Stomach (tissue), 9 donors: ENCODE data around the gene COL23A1. TPM values are rescaled to one million over a fixed set of nuclear protein-coding genes. Genes with fewer than 3 reads are reported as not detected.

ENCODE experiments used
- DNase-seq, 2 donors: peaks; one replicate each; pipeline versions ENCODE4 v3.0.0 to v3.0.0-alpha.2; 2013 to 2019
- H3K27ac ChIP-seq, 5 donors: fragments of 200-600 bp in 4 of 5; sonication (generic) in 4 of 5; one replicate each; pipeline ENCODE4 v1.5.1; 2013 to 2019; ENCODE audit warnings: mild to moderate bottlenecking in 1 of 5, moderate library complexity in 1 of 5
- H3K27me3 ChIP-seq, 3 donors: fragments of 200-600 bp; sonication (generic); one replicate each; pipeline ENCODE4 v1.5.1; 2017 to 2019; ENCODE audit warnings: mixed run types in 1 of 3
- H3K36me3 ChIP-seq, 4 donors: fragments of 200-600 bp; sonication (generic); 1 replicate in 3 of 4; 2 replicates in 1 of 4; pipeline ENCODE4 v1.5.1; 2016 to 2019
- H3K4me1 ChIP-seq, 4 donors: fragments of 200-600 bp; sonication (generic); one replicate each; pipeline ENCODE4 v1.5.1; 2016 to 2019
- H3K4me3 ChIP-seq, 4 donors: fragments of 200-600 bp; sonication (generic) in 3 of 4; one replicate each; pipeline ENCODE4 v1.5.1; 2016 to 2019; ENCODE audit warnings: mild to moderate bottlenecking in 1 of 4
- H3K9me3 ChIP-seq, 4 donors: fragments of 200-600 bp; sonication (generic); one replicate each; pipeline ENCODE4 v1.5.1; 2016 to 2019
- EP300 ChIP-seq: sonication (generic); formaldehyde crosslinking; IDR thresholded peaks from one replicate; pipeline ENCODE4 v1.6.1; 2017; ENCODE audit warnings: antibody characterized with exemption
- POLR2A ChIP-seq, 4 donors: fragments of 450-650 bp; IDR thresholded peaks; one replicate each; pipeline ENCODE4 v1.6.1; 2016; ENCODE audit warnings: antibody characterized with exemption in 4 of 4, control low read depth in 2 of 4, mild to moderate bottlenecking in 1 of 4, moderate library complexity in 1 of 4
- POLR2AphosphoS5 ChIP-seq, 3 donors: sonication (generic); formaldehyde crosslinking; IDR thresholded peaks; one replicate each; pipeline ENCODE4 v1.6.1; 2016; ENCODE audit warnings: antibody characterized with exemption in 3 of 3
- WGBS, 5 donors: extraction: QIAGEN DNeasy Blood & Tissue Kit in 3 of 5; methylation state at CpG; one replicate each; pipeline versions ENCODE4 v1.1.5 to v1.1.7; 2013 to 2018; 5-methylcytosine and 5-hydroxymethylcytosine counted together
- intact Hi-C: fragments of 100-400 bp; cut with DNase I; formaldehyde crosslinking; loops from one replicate; pipeline ENCODE4 v1.15.1; 2023; ENCODE audit warnings: low total_unique reads
- polyA plus RNA-seq, 3 donors: library from polyadenylated mRNA; stranded (reverse); fragments of 200-250 nt; gene quantifications; one replicate each; pipeline ENCODE4 v1.2.3, GENCODE V29; 2013
- total RNA-seq, 5 donors: library from RNA; depleted of rRNA; stranded (reverse); fragments of >200 nt; gene quantifications; one replicate each; pipeline versions ENCODE4 v1.1.0 to v1.2.3, GENCODE V29; 2014 to 2016
- TF ChIP-seq, protein P1 (sequence below), 7 experiments: fragments of 450-650 bp in 4 of 7; fragments of 200-600 bp in 3 of 7; sonication (generic) in 3 of 7; IDR thresholded peaks; one replicate each; pipeline ENCODE4 v1.5.1; 2016 to 2019; ENCODE audit warnings: antibody characterized with exemption in 7 of 7, control low read depth in 2 of 7, mild to moderate bottlenecking in 1 of 7
- donor health status: healthy with polysubstance abuse.
- donor health status: Bipolar disorder and iron deficiency.
- donor health status: healthy.

COL23A1 gene
- total and polyA plus RNA-seq, 8 donors = under 0.01 to 7.0 (median 1.4) TPM

DNA sequence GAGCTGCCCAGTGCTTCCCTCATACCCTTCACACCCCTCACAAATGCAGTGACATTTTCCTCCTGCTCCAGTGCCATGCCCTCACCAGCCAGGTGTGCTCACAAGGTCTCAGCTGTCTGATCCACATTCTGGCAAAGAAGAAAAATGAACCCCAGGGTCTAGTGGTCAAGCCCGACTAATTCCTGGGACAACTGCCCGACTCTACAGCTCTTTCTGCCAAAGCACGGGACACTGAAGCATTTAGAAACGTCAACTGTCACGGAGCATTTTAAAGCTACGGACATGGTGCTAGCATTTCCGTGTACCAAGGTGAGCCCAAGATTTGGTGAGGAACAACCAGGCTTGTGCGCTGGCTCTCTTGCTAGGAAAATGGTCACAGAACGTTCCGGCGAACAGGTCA, 300.8 kb downstream of the COL23A1 start:
- H3K27ac ChIP-seq = no peak overlapping the region
- 64 to 78% (median 70%) methylated on average over 11 of the region's 11 CpGs for WGBS, 5 donors
- DNase-seq = no peak
- H3K27me3 ChIP-seq = peaks cover 0 to 40% (median 0%) of the 10 kb centered on the region in 3 donors
- H3K4me3 ChIP-seq = no peak overlapping the region
- H3K4me1 ChIP-seq = peaks cover 0 to 9% (median 0%) of the 10 kb centered on the region in 4 donors
- TF ChIP-seq POLR2AphosphoS5 (IDR thresholded peaks at IDR 0.05) (no peak), POLR2A (IDR thresholded peaks at IDR 0.05) (no peak), EP300 (no peak)
- TF ChIP-seq, protein P1, sequence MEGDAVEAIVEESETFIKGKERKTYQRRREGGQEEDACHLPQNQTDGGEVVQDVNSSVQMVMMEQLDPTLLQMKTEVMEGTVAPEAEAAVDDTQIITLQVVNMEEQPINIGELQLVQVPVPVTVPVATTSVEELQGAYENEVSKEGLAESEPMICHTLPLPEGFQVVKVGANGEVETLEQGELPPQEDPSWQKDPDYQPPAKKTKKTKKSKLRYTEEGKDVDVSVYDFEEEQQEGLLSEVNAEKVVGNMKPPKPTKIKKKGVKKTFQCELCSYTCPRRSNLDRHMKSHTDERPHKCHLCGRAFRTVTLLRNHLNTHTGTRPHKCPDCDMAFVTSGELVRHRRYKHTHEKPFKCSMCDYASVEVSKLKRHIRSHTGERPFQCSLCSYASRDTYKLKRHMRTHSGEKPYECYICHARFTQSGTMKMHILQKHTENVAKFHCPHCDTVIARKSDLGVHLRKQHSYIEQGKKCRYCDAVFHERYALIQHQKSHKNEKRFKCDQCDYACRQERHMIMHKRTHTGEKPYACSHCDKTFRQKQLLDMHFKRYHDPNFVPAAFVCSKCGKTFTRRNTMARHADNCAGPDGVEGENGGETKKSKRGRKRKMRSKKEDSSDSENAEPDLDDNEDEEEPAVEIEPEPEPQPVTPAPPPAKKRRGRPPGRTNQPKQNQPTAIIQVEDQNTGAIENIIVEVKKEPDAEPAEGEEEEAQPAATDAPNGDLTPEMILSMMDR (IDR thresholded peaks at IDR 0.05) = no peak
- H3K9me3 ChIP-seq = no peaks in the 10 kb centered on the region
- H3K36me3 ChIP-seq = no peaks in the 10 kb centered on the region
- intact Hi-C loops = no loop called here

DNA sequence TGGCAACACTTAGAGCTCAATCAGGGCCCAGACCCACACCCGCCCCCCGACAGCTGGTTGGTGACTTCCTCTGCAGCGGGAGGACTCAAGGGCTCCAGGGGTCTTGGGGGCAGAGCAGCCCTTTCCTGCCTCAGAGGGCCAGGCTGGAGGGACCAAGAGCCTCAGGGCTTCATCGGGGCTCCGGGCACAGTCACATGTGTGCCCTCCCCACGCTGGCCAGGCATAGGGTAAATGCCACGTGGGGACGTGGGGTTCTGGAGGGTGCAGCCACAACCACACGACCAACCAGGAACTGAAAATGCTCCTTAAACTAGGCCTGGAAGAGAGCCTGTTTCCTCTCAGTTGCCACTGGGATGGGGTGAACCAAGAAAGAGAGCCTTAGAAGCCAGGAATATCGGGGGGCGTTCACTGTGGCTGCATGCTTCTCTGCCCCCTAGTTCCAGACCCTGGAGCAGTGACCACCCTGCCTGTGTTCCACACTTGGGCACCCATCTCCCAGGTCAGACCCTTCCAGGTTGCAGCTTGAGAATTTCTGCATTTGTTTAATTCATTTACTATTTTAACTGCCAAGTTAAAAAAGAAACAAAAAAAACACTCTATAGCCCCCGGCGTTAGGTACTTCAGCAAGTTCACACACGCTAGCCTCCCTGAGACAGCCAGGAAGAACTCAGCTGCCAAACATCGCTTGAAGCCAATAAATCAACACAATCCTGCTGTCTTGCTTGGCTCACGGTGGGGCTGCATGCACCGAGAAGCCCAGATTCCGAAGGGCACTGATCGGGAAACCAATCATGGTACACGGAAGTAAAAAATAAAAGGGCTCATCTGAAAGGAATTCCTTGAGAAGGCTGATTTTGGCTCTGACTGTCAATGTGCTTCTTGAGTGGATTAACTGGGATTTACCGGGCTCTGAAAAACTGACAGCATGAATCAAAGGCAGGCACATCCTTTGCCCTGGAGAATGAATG, 301.5 kb downstream of the COL23A1 start:
- Histone ChIP-seq H3K27me3 (peaks cover 0 to 40% (median 0%) of the 10 kb centered on the region in 3 donors), H3K9me3 (peaks cover 0 to 6% (median 5%) of the 10 kb centered on the region in 4 donors), H3K4me1 (peaks cover 0 to 9% (median 0%) of the 10 kb centered on the region in 4 donors), H3K36me3 (no peaks in the 10 kb centered on the region), H3K27ac (no peak overlapping the region), H3K4me3 (no peak overlapping the region)
- WGBS, 5 donors = 47 to 62% (median 57%) methylated on average over 17 to 21 of the region's 21 CpGs
- DNase-seq = no peak
- TF ChIP-seq, protein P1 (IDR thresholded peaks at IDR 0.05) = no peak
- TF ChIP-seq EP300 (no peak), POLR2A (IDR thresholded peaks at IDR 0.05) (no peak), POLR2AphosphoS5 (IDR thresholded peaks at IDR 0.05) (no peak)
- intact Hi-C loops = no loop called here

DNA sequence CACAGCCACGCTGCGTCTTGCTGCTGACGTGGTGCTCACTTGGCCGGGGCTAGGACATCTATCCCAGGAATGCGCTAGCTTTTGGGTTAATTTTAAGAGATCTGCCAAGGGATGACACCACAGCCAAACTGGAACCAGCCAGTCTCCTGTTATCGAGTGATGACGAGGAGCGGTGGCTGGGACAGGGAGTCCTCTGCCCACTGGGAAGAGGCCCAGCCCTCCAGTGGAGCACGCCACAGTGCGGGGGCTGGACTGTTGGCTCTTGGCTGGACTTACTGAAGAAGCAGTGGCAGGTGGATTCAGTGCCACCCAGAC, 302.4 kb downstream of the COL23A1 start:
- DNase-seq = no peak
- Histone ChIP-seq H3K4me3 (no peak overlapping the region), H3K36me3 (no peaks in the 10 kb centered on the region), H3K9me3 (peaks cover 0 to 10% (median 7%) of the 10 kb centered on the region in 4 donors), H3K27me3 (peaks cover 0 to 38% (median 0%) of the 10 kb centered on the region in 3 donors), H3K4me1 (peaks cover 0 to 9% (median 0%) of the 10 kb centered on the region in 4 donors), H3K27ac (no peak overlapping the region)
- WGBS, 5 donors = 84 to 92% (median 91%) methylated on average over 9 to 10 of the region's 10 CpGs
- intact Hi-C loops = no loop called here
- TF ChIP-seq, protein P1 (IDR thresholded peaks at IDR 0.05) = no peak
- TF ChIP-seq POLR2A (IDR thresholded peaks at IDR 0.05) (no peak), POLR2AphosphoS5 (IDR thresholded peaks at IDR 0.05) (no peak), EP300 (no peak)

DNA sequence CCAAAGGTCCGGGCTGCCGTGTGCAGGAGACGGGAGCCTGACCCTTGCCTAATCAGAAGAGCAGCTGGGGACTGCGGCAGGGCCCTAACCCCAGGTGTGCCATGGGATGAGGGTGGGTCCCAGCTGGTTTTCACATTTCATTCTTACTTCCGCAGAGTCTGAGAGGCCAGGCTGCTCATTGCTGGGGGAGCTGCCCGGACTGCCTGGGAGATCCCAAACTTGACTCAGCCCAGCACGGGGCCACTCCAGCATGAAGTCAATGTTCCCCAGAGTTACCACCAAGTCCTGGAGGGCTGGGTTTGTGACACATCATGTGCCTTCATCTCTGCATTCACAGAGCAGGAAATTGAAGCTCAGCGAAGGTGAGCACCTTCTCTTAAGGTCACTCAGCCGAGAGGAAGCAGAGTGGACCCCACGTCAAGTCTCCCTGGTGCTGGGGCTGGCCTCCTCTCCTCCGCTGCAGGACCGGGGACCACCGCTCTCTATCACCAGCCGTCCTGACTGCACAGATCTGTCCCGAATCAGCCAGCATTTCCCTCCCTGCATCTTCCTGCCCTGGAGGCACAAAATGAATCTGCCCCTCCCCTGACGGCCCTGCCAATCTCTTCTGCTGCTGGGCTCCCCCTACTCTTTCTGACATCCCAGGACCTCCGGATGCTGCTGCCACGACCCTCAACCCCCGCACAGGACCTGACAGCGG, 303.0 kb downstream of the COL23A1 start:
- intact Hi-C loops = no loop called here
- Histone ChIP-seq H3K9me3 (peaks cover 0 to 10% (median 7%) of the 10 kb centered on the region in 4 donors), H3K4me3 (no peak overlapping the region), H3K27ac (no peak overlapping the region), H3K27me3 (peaks cover 0 to 34% (median 0%) of the 10 kb centered on the region in 3 donors), H3K36me3 (no peaks in the 10 kb centered on the region), H3K4me1 (peaks cover 0 to 9% (median 0%) of the 10 kb centered on the region in 4 donors)
- no peak for DNase-seq
- no peak for TF ChIP-seq EP300
- no peak for TF ChIP-seq POLR2A (IDR thresholded peaks at IDR 0.05)
- TF ChIP-seq, protein P1 (IDR thresholded peaks at IDR 0.05) = no peak
- no peak for TF ChIP-seq POLR2AphosphoS5 (IDR thresholded peaks at IDR 0.05)
- WGBS, 5 donors = 80 to 87% (median 83%) methylated on average over 15 to 20 of the region's 20 CpGs
